Astrocyte (in vitro differentiated cells and primary cell): ENCODE measurements around the gene TMEM52B. TPM values are rescaled to one million over a fixed set of nuclear protein-coding genes. Genes with fewer than 3 reads are reported as not detected.
A peak's percentile ranks its signal among the peaks of the same experiment; 100 is the strongest.
"Not testable (repeated sequence)": the region's sequence is repeated elsewhere in the genome, so short reads cannot be mapped to it uniquely, and the experiment has no call there.

ENCODE experiments used
- DNase-seq: peaks from one replicate; pipeline ENCODE4 v3.0.0-alpha.2; 2010; ENCODE audit warnings: low read depth
- FAIRE-seq: peaks from 2 replicates; lab custom pipeline; 2011; peaks lifted over from hg19 to GRCh38; lab: Jason Lieb, UNC
- H2AFZ ChIP-seq: 2 replicates; pipeline ENCODE4 v1.6.0; 2012; ENCODE audit warnings: low read depth, low read length, inconsistent platforms
- H3K27ac ChIP-seq: 2 replicates; pipeline ENCODE4 v1.5.1; 2011; ENCODE audit warnings: low read depth, low read length, inconsistent platforms
- H3K27me3 ChIP-seq: 2 replicates; pipeline ENCODE4 v1.6.0; 2011; ENCODE audit warnings: low read length, inconsistent platforms; ENCODE audit not compliant: insufficient read depth
- H3K36me3 ChIP-seq: 2 replicates; pipeline ENCODE4 v1.5.1; 2011; ENCODE audit warnings: low read length, inconsistent platforms; ENCODE audit not compliant: insufficient read depth
- H3K4me1 ChIP-seq: 2 replicates; pipeline ENCODE4 v1.5.1; 2011; ENCODE audit warnings: low read length, inconsistent platforms; ENCODE audit not compliant: insufficient read depth
- H3K4me2 ChIP-seq: 2 replicates; pipeline ENCODE4 v1.6.0; 2012; ENCODE audit warnings: low read length, inconsistent platforms
- H3K4me3 ChIP-seq: 2 replicates; pipeline ENCODE4 v1.5.1; 2011; ENCODE audit warnings: low read depth, mild to moderate bottlenecking, low read length, inconsistent platforms; ENCODE audit not compliant: insufficient read depth
- H3K79me2 ChIP-seq: 2 replicates; pipeline ENCODE4 v1.6.0; 2012; ENCODE audit warnings: mild to moderate bottlenecking, low read length, inconsistent platforms; ENCODE audit not compliant: insufficient read depth
- H3K9ac ChIP-seq: 2 replicates; pipeline ENCODE4 v1.6.0; 2012; ENCODE audit warnings: mild to moderate bottlenecking, low read length, inconsistent platforms
- H3K9me3 ChIP-seq: 2 replicates; pipeline ENCODE4 v1.5.1; 2012; ENCODE audit warnings: low read depth, mild to moderate bottlenecking, low read length, inconsistent platforms; ENCODE audit not compliant: insufficient read depth
- H4K20me1 ChIP-seq: 2 replicates; pipeline ENCODE4 v1.6.0; 2012; ENCODE audit warnings: low read length, inconsistent platforms; ENCODE audit not compliant: insufficient read depth
- H3K27ac Mint-ChIP-seq: one replicate; pipeline ENCODE4 v1.8.0; 2021; ENCODE audit warnings: mild to moderate bottlenecking, mixed read lengths; ENCODE audit not compliant: unreplicated experiment
- H3K27me3 Mint-ChIP-seq: one replicate; pipeline ENCODE4 v1.8.0; 2021; ENCODE audit warnings: low read depth, mixed read lengths; ENCODE audit not compliant: unreplicated experiment
- H3K36me3 Mint-ChIP-seq: one replicate; pipeline ENCODE4 v1.8.0; 2021; ENCODE audit warnings: low read depth, mixed read lengths; ENCODE audit not compliant: unreplicated experiment
- H3K4me1 Mint-ChIP-seq: one replicate; pipeline ENCODE4 v1.8.0; 2021; ENCODE audit warnings: low read depth, mixed read lengths; ENCODE audit not compliant: unreplicated experiment
- H3K4me3 Mint-ChIP-seq: one replicate; pipeline ENCODE4 v1.8.0; 2021; ENCODE audit warnings: mild to moderate bottlenecking, moderate library complexity, mixed read lengths; ENCODE audit not compliant: unreplicated experiment
- H3K9me3 Mint-ChIP-seq: one replicate; pipeline ENCODE4 v1.8.0; 2021; ENCODE audit warnings: mild to moderate bottlenecking, mixed read lengths; ENCODE audit not compliant: unreplicated experiment
- CTCF ChIP-seq: IDR thresholded peaks from 2 replicates; pipeline ENCODE4 v1.5.1; 2011; ENCODE audit warnings: low read depth, mild to moderate bottlenecking, inconsistent platforms, low read length, moderate library complexity; ENCODE audit not compliant: insufficient read depth
- EZH2 ChIP-seq: IDR thresholded peaks from 2 replicates; pipeline ENCODE4 v1.6.1; 2012; ENCODE audit warnings: mild to moderate bottlenecking, low read length, inconsistent platforms; ENCODE audit not compliant: insufficient read depth
- total RNA-seq: library from RNA; stranded (reverse); gene quantifications from 2 replicates; pipeline ENCODE4 v1.2.1, GENCODE V29; 2021

Gene TMEM52B
- total RNA-seq, 1 donor from 2014 or later, result 0.45 TPM

GRCh38 chr12:10214136-10214894 is 35.5 kb downstream of the TMEM52B start:
- Histone ChIP-seq H3K9me3 (no peaks in the 10 kb centered on the region), H3K27ac (peak overlapping the region; percentile 99), H3K36me3 (no peaks in the 10 kb centered on the region), H3K4me3 (peak overlapping the region; percentile 92), H4K20me1 (peaks cover 20% of the 10 kb centered on the region), H3K4me1 (peaks cover 7% of the 10 kb centered on the region), H3K9ac (peak overlapping the region; percentile 99), H2AFZ (no peak overlapping the region), H3K27me3 (no peaks in the 10 kb centered on the region), H3K4me2 (peak overlapping the region; percentile 96), H3K79me2 (peaks cover 41% of the 10 kb centered on the region)
- no peak for FAIRE-seq
- Mint-ChIP-seq H3K4me3 (peak overlapping the region; percentile 97), H3K9me3 (no peaks in the 10 kb centered on the region), H3K36me3 (peaks cover 2% of the 10 kb centered on the region), H3K27me3 (no peaks in the 10 kb centered on the region), H3K4me1 (peaks cover 7% of the 10 kb centered on the region), H3K27ac (peak overlapping the region; percentile 100)
- no peak for TF ChIP-seq CTCF
- TF ChIP-seq EZH2, result no peak
- DNase-seq, result peak; percentile 83

- FAIRE-seq, result no peak
- no peak for TF ChIP-seq EZH2
- no peak for TF ChIP-seq CTCF
These were observed 36.0 kb downstream of the TMEM52B start for GRCh38 chr12:10214895-10215267.

GRCh38 chr12:10215436-10215835 is 36.6 kb downstream of the TMEM52B start:
- DNase-seq, result no peak
- peak overlapping the region; percentile 96 for H3K4me2 ChIP-seq
- no peak overlapping the region for H3K27ac ChIP-seq
- Mint-ChIP-seq H3K9me3 (no peaks in the 10 kb centered on the region), H3K4me3 (peak overlapping the region; percentile 97), H3K27me3 (no peaks in the 10 kb centered on the region), H3K36me3 (peaks cover 5% of the 10 kb centered on the region), H3K27ac (peak overlapping the region; percentile 100), H3K4me1 (peaks cover 7% of the 10 kb centered on the region)
- H3K4me1 ChIP-seq, result peaks cover 7% of the 10 kb centered on the region
- H3K79me2 ChIP-seq, result peaks cover 41% of the 10 kb centered on the region
- peak overlapping the region; percentile 92 for H3K4me3 ChIP-seq
- no peaks in the 10 kb centered on the region for H3K9me3 ChIP-seq
- no peak for FAIRE-seq
- H4K20me1 ChIP-seq, result peaks cover 27% of the 10 kb centered on the region
- H3K27me3 ChIP-seq, result no peaks in the 10 kb centered on the region
- no peak overlapping the region for H2AFZ ChIP-seq
- no peak overlapping the region for H3K9ac ChIP-seq
- TF ChIP-seq CTCF, result no peak
- peaks cover 8% of the 10 kb centered on the region for H3K36me3 ChIP-seq

More at GRCh38 chr12:10214895-10215267, 36.0 kb downstream of the TMEM52B start:
- no peaks in the 10 kb centered on the region for H3K9me3 Mint-ChIP-seq
- Histone ChIP-seq H3K4me1 (peaks cover 7% of the 10 kb centered on the region), H3K27me3 (no peaks in the 10 kb centered on the region), H3K4me3 (peak overlapping the region; percentile 92), H3K9ac (peak overlapping the region; percentile 99), H3K27ac (peak overlapping the region; percentile 99), H3K9me3 (no peaks in the 10 kb centered on the region), H3K79me2 (peaks cover 41% of the 10 kb centered on the region), H4K20me1 (peaks cover 23% of the 10 kb centered on the region), H3K4me2 (peak overlapping the region; percentile 96), H2AFZ (no peak overlapping the region), H3K36me3 (peaks cover 3% of the 10 kb centered on the region)
- DNase-seq, result peak; percentile 50
- peaks cover 2% of the 10 kb centered on the region for H3K36me3 Mint-ChIP-seq
- H3K4me1 Mint-ChIP-seq, result peaks cover 7% of the 10 kb centered on the region
- no peaks in the 10 kb centered on the region for H3K27me3 Mint-ChIP-seq
- peak overlapping the region; percentile 97 for H3K4me3 Mint-ChIP-seq
- peak overlapping the region; percentile 100 for H3K27ac Mint-ChIP-seq

- H3K9ac ChIP-seq, FAIRE-seq, H3K27me3 ChIP-seq, H3K4me1 ChIP-seq, H3K9me3 Mint-ChIP-seq, H2AFZ ChIP-seq, H3K27me3 Mint-ChIP-seq, H3K27ac ChIP-seq, H3K9me3 ChIP-seq, H3K4me1 Mint-ChIP-seq, H3K4me3 ChIP-seq, DNase-seq, H3K36me3 Mint-ChIP-seq, H3K4me2 ChIP-seq, H3K27ac Mint-ChIP-seq: not testable (repeated sequence)
- peak overlapping the region; percentile 97 for H3K4me3 Mint-ChIP-seq
- Histone ChIP-seq H3K36me3 (peaks cover 12% of the 10 kb centered on the region), H4K20me1 (peaks cover 31% of the 10 kb centered on the region), H3K79me2 (peaks cover 41% of the 10 kb centered on the region)
These were observed 37.1 kb downstream of the TMEM52B start for GRCh38 chr12:10215946-10216345.
